Gastroesophageal sphincter (tissue), 3 donors: ENCODE data around the gene CPA2.

Experiments used
- CTCF ChIP-seq, 4 experiments: fragments of 200-600 bp in 2 of 4; fragments of 450-650 bp in 2 of 4; sonication (generic) in 1 of 4; IDR thresholded peaks; one replicate each; pipeline ENCODE4 v1.5.1; 2017 to 2019; ENCODE audit warnings: antibody characterized with exemption in 4 of 4, mild to moderate bottlenecking in 2 of 4, moderate library complexity in 2 of 4
- POLR2A ChIP-seq, 2 donors: fragments of 450-650 bp; IDR thresholded peaks; one replicate each; pipeline ENCODE4 v1.6.1; 2017; ENCODE audit warnings: antibody characterized with exemption in 2 of 2, mild to moderate bottlenecking in 2 of 2, moderate library complexity in 1 of 2
- POLR2AphosphoS5 ChIP-seq: sonication (generic); formaldehyde crosslinking; IDR thresholded peaks from one replicate; pipeline ENCODE4 v1.6.1; 2017; ENCODE audit warnings: antibody characterized with exemption

- TF ChIP-seq POLR2AphosphoS5: no peak
- no peak for TF ChIP-seq CTCF (IDR thresholded peaks at IDR 0.05)
- no peak for TF ChIP-seq POLR2A (IDR thresholded peaks at IDR 0.05)
These were observed 3.5 kb upstream of the CPA2 start for GRCh38 chr7:130263130-130263529.
